Right forelimb (tissue), 1 donor: ENCODE measurements around the gene CCDC86.

Experiments
- DNase-seq: peaks from one replicate; pipeline ENCODE4 v3.0.0-alpha.2; 2018

The CCDC86 gene

DNA sequence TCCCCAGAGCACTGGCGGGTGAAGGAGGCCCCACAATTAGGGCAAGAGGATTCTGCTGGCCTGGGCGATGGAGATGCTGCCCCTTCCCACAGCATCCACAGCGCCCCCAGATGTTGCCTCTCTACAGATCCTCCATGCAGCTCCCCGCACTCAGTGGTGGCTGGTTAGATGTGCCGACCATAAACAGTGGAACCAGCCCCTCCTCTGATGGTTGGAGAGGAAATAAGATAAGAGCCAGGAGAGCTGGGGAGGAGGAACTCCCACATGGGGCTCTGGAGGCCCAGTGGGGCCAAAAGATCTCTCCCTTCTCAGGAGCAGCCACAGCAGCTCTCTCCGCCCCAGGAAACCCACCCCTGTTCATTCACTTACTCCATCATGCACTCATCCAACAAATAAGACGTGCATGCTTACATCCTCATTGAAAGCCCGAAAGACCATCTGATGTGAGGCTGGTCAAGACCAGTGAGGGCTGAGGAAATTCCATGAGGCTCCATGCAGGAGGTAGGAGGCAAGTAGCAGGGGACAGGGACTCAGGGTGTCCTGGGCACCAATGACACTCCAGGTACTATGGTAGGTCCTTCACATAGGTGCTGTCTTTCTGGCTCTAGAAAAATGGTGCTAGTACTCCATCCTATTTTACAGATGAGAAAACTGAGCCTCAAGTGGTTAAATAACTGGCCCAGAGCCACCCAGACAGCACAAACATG lies 12.4 kb downstream of the CCDC86 start:
- DNase-seq = no peak

- DNase-seq = no peak
Measured at GRCh38 chr11:60854847-60855725, 13.2 kb downstream of the CCDC86 start.

DNA sequence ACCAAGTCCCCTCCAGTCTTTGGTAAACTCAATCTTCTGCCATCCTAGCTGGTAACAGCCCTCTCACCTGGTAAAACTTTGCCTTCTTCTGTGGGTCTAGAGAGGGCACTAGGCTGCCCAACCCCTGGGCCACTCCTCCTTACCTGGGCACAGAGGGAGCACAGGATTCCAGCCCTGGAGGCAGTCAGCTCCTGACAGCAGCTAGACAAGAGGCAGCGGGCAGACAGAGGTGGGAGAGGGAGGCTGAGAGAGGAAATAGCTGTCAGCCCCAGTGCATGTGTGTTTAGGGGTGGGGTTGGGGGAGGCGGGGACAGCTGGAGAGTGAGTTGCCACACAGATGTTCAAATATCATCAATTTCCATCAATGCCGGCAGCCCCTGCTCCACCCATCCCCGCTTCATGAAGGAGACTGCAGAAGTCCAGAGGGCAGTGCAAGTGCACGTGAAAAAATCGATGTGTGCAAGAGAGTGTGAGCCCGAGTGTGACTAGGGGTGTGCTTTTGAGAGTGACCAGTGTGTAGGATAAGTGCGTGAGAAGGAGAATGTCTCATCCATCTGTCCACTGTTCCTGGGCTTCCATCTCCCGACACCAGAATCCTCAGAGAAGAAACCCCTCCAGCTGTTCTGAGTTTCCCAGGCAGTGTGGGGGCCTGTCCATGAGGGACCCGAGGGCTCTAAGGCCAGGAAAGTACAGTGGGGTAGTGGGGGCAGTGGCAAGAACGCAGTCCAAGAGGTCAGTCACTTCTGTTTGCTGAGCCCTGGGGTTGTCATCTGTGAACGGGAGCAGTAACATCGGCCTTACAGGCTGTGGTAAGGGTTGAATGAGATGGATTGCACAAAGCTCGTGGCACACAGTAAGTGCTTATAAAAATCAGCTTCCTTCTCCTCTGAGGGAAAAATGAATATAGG lies 14.1 kb downstream of the CCDC86 start, which contains the start of gene PTGDR2:
Gene PTGDR2 (minus strand): TSS at position 225 of the 908 bp plus-strand sequence. CDS start 2,228 bp downstream, outside the sequence.
- DNase-seq = no peak

DNA sequence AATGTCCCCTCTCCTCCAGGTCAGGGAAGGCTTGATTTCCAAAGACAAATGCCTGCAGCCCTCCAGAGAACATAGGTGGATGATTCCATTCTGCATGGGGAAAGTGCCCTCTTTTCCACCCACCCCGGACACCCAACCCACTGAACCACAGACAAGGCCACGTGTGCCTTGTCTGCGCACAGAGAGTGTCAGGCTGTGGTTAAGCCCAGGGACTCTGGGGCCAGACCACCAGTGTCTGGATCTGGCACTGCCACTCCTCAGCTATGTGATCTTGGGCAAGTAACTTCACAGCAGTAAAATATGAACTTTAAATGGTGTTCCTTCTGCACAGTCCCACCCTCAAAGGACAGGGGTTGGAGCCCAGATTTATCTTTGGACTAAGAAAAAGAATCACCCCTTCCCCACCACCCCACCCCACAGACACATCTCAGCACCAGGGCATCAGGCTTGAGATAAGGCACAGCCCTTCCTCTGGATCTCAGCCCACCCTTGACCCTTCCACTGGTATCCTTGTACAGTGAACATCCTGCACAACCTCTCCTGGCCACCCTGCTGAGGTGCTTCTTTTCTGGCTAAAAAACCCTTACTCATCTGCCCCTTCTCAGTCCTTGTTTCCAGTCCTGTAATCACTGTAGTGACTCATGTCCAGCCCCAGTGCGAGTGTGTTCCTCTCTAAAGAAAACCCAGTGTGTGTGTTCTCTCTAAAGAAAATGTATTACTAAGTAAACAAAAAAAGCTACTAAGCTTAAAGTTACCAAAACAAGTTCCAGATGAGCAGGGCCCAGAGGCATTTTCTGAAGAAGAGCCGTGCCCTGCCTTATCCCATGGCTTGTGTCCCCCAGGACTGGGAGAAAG lies 15.7 kb downstream of the CCDC86 start:
- DNase-seq = no peak

DNA sequence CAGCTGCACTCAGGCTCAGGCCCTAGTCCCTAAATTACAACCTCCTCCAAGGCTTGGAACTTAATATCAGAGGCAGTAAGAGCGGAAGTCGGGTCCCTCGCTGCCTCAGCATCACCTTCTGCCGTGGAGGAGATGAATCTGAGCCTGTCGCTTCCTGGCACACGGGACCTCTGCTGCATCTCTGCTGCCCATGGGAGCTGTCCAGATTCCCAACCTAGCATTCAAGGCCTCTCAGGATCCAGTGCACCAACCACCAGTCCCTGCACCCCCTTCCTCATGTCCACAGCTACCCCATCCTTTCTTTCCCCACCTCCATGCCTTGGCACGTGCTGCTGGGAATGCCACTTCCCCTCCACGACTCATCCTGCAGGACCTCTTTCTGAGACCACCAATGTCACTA lies 16.3 kb downstream of the CCDC86 start:
- no peak for DNase-seq

GRCh38 chr11:60858731-60859464 lies 17.0 kb downstream of the CCDC86 start:
- no peak for DNase-seq

GRCh38 chr11:60859616-60860250 lies 17.8 kb downstream of the CCDC86 start:
- DNase-seq = no peak

GRCh38 chr11:60860943-60861342 lies 19.0 kb downstream of the CCDC86 start:
- no peak for DNase-seq

- DNase-seq = no peak
Measured at GRCh38 chr11:60862171-60862570, 20.3 kb downstream of the CCDC86 start.

- no peak for DNase-seq
Measured at GRCh38 chr11:60863550-60864521, 21.9 kb downstream of the CCDC86 start.

DNA sequence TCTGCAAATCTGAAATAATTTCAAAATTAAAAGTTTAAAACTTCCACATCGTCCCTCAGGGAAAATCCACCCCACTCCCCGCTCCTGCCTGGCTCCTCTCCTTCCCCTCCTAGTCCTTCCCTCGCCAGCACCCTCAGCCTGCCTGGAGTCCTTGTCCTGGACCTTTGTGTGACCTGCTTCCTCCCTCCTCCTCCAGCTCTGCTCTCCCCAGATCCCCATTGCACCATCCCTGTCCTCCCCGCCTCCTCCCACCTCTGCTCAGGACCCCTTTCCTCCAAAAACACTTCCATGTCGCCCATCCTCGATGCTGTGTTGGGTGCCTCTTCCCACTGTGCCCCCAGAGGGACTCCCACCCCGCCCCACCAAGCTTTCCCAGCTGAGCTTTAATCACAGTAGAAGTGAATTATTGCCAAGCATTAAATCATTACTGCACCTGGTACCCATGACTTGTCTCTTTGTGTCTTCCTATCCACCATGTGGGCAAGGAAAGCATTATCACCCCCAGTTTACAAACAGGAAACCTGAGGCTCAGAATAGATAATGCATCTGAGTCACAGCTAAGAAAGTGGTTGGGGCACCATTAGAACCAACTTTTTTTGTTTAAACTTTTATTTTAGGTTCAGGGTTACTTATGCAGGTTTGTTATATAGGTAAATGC lies 23.1 kb downstream of the CCDC86 start:
- no peak for DNase-seq

DNA sequence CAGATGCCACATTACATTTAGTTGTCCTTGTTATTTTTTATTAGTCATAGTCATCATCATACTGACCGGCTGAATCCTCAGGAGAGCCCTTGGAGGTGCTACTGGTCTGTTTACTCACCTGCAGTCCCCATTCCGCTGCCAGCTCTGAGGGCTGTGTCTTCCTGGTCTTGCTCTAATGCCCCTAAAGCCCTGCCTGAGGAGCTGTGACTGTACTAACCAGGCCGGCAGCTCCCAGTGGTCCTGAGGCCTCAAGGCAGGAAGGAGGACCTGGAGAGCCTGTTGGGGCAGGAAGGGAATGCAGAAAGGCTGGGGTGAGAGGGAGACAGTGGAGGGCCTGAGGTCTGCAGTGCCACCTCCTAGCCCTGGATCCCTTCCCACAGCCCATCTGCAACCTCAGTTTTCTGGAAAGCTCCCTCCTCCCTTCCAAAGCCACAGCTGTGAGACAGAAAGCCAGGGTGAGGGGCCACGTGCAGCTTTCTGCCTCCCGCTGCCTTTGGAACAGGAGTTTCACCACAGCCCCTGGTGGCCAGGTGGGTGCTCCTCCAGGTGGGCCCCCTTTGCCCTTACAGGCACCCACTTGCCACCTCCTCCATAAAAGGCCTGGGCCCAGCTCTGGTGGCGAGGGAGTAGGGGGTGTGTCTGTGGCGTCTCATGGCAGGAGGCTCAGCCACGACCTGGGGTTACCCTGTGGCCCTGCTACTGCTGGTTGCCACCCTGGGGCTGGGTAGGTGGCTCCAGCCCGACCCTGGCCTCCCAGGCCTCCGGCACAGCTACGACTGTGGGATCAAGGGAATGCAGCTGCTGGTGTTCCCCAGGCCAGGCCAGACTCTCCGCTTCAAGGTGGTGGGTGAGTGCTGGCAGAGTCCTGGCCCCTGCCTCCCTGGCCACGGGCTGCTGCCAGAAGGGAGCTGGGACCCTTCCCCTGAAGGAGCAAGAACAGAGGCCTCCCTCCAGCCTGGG lies 25.3 kb downstream of the CCDC86 start, which contains the start of gene ZP1:
Gene ZP1 (plus strand): TSS at position 632 of the 960 bp plus-strand sequence. CDS start 20 bp downstream, at position 652.
- no peak for DNase-seq

DNA sequence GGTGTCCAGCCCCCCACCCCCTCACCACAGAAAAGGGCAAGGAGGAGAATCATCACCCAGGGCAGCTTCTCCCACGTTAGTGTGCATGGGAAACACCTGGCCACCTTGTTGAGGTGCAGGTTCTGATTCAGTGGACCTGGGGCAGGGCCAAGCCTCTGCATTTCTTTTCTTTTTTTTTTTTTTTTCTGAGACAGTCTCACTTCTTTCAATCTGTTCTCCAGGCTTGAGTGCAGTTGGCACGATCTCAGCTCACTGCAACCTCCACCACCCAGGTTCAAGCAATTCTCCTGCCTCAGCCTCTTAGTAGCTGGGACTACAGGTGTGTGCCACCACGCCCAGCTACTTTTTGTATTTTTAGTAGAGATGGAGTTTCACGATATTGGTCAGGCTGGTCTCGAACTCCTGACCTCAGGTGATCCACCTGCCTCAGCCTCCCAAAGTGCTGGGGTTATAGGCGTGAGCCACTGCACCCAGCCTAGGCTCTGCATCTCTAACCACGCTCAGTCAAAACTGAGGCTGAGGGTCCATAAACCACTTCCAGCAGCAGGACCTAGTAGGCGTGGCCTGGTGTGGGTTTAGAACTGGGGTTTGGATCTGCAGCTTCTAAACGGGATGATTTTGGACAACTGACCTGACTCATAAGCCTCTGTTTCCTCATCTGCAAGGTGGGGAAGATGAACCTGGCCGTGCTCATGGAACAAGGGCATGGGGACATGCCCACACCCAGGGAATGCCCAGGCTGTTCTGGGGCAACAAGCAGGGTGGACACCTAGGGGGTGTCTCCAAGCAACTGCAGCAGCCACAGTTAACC lies 26.2 kb downstream of the CCDC86 start:
- no peak for DNase-seq

DNA sequence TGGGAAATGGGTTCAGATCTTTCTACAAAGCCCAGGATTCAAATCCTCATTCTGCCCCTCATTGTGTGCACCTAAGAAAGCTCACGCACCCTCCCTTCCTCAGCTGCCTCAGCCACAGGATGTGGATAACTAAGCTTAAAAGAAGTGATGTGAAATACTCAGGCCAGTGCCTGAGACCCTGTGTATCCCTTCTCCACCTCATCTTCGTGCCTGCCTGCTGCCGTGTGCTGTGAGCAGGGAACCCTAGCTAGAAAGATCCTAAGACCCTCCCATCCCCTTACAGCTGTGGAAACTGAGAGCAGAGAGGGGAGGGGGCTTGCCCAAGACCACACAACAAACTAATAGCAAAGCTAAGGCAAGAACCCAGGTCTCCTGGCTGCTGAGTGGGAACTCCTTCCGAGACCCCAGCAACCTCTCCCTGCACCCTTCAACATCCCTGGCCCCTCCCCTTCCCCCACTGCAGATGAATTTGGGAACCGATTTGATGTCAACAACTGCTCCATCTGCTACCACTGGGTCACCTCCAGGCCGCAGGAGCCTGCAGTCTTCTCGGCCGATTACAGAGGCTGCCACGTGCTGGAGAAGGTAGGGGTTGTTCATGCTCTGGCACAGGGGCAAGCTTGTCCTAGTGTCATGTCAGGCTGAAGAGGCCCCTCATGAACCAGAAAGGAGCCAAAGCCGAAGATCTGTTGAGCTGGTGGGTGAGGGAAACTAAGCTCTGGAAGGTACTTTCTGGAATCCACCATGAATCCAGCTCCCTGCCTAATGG lies 27.0 kb downstream of the CCDC86 start:
- DNase-seq = no peak

DNA sequence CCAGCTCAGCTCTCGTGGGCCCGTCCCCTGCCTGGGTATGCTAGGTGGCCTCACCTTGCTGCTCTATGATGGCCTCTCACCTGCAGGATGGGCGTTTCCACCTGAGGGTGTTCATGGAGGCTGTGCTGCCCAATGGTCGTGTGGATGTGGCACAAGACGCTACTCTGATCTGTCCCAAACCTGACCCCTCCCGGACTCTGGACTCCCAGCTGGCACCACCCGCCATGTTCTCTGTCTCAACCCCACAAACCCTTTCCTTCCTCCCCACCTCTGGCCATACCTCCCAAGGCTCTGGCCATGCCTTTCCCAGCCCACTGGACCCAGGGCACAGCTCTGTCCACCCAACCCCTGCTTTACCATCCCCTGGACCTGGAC lies 27.5 kb downstream of the CCDC86 start:
- DNase-seq = no peak

GRCh38 chr11:60870276-60870675 lies 28.4 kb downstream of the CCDC86 start:
- DNase-seq = no peak
